Measurements from ENCODE around the gene SH2D1B.

DNA sequence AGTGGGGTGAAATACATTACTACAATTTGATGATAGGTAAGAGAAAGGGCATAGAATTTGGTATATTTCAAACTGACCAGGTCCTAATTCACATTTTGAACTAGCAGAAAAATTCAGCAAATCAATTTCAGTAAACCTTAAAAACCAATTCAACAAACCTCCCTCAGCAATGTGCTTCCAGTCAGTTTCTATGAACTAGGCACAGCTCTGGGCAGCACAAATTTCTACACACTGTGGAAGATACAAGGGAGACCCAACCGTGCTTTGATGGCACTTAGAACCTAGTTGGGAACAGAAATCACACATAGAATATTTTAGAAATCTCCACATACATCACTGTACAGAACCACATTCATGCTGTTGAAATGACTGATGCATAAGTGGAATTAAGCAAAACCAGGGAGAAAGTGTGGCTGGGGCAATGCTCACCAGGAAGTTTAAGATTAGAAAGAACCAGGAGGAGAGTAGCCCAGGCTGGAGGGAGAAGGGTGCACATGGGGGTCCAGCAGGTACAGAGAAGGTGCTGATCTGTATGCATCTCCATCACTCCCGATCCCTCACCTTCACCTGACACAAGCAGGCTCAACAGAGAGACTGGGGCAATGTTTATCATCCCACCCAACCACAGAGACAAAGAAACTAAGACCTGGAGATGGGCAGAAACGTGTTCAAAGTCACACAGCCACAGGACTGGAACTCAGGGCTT is 15.6 kb downstream of the SH2D1B start:
- TF ChIP-seq, protein P1, sequence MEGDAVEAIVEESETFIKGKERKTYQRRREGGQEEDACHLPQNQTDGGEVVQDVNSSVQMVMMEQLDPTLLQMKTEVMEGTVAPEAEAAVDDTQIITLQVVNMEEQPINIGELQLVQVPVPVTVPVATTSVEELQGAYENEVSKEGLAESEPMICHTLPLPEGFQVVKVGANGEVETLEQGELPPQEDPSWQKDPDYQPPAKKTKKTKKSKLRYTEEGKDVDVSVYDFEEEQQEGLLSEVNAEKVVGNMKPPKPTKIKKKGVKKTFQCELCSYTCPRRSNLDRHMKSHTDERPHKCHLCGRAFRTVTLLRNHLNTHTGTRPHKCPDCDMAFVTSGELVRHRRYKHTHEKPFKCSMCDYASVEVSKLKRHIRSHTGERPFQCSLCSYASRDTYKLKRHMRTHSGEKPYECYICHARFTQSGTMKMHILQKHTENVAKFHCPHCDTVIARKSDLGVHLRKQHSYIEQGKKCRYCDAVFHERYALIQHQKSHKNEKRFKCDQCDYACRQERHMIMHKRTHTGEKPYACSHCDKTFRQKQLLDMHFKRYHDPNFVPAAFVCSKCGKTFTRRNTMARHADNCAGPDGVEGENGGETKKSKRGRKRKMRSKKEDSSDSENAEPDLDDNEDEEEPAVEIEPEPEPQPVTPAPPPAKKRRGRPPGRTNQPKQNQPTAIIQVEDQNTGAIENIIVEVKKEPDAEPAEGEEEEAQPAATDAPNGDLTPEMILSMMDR (IDR thresholded peaks at IDR 0.05): no peak
- no peak for TF ChIP-seq POLR2A (IDR thresholded peaks at IDR 0.05)
